ENCODE results near the gene HNRNPUL1. TPM values are rescaled to one million over a fixed set of nuclear protein-coding genes. Genes with fewer than 3 reads are reported as not detected.

HNRNPUL1 gene
- total and polyA plus RNA-seq, 2 of the 8 experiments (the other 6 are each of a cell fraction or from before 2014, with no cell fraction given) = 99.5 to 264 TPM

- TF ChIP-seq CHD7 (IDR thresholded peaks at IDR 0.05; ENCODE audit: insufficient replicate concordance, low read length) (no peak), MAX (IDR thresholded peaks at IDR 0.05) (no peak), SIN3A (conservative IDR thresholded peaks at IDR 0.05 in 1 of 2, IDR thresholded peaks at IDR 0.05 in 1 of 2; ENCODE audit: low read depth in 1 of 2, low read length in 2 of 2) (no peak), TCF12 (IDR thresholded peaks at IDR 0.05; ENCODE audit: low read depth, low read length) (no peak)
These were observed 47.4 kb downstream of the HNRNPUL1 start (continued) for GRCh38 chr19:41311613-41312012.
